Right forelimb (tissue), 1 donor: ENCODE results near the gene KRT78.

Experiments
- DNase-seq: peaks from one replicate; pipeline ENCODE4 v3.0.0-alpha.2; 2018

KRT78 gene

DNA sequence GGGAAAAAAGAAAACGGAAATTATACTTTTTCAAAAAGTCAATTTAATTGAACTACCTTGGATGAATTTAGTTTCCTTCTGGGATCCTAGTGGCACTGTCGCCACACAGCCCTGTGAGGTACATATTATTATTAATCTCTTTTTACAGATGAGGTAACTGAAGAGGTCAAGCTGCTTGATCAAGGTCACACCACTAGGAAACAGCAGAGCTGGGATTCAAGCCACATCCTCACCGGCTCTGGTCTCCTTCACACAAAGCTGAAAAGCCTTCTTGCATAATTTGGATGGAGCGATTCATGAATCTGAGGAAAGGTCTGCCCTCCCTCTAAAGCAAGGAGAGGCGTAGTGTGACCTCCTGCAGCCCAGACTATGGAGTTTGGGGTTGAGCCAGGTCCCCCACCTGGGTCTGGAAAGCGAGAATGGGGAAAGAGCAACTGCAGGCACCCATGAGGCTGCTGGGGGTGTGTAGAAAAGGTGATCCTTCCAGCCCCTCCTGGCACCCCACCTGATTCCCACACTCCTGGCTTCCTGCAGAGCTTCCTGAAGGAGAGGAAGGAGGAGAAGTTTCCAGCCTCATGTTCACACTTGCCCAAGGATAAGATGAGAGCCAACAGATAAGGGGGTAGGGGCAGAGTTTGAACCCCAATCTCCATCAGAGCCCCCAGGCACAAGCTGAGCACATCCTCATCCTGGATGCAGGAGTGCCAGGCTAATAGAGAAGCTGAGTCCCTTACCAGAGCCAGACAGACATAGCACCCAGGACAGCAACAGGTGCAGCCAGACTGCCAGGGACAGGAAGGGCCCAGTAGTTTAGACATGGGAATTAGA is 10.8 kb downstream of the KRT78 start:
- DNase-seq = no peak

DNA sequence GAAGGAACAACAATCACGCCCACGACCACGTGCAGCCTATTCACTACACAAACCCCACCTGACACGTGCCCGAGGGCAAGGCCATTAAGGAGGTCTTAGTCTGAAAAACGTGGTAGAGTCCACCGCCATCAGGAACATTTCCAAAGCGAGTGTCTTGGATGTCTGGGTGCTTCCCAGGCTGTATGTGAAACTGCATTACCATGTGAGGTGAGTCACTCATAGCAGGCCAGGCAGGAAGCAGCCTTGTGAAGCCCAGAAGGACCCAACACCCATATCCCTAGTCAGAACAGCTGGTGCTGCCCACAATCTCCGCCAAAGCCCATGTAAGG is 11.4 kb downstream of the KRT78 start:
- no peak for DNase-seq

GRCh38 chr12:52836491-52837412 is 12.0 kb downstream of the KRT78 start:
- no peak for DNase-seq

DNA sequence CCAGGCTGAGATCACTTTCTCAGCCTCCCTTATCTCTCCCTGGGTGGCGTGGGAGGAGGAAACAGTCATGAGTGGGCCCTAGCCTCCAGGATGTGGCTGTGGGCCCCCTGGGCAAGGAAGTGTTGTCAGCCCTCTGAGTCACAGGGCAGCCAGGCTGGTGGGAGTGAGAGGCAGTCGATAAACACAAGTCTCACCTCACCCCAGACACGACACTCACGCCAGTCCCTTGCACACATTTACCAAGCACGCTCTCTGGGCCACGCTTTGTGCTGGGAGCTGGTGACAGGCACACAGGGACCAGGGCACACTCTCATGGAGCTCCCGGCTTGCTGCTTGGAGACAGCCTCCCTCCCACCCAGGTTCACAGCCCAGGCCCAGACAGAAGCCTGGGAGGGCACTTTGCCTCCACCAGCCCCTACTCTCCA is 12.7 kb downstream of the KRT78 start:
- no peak for DNase-seq

DNA sequence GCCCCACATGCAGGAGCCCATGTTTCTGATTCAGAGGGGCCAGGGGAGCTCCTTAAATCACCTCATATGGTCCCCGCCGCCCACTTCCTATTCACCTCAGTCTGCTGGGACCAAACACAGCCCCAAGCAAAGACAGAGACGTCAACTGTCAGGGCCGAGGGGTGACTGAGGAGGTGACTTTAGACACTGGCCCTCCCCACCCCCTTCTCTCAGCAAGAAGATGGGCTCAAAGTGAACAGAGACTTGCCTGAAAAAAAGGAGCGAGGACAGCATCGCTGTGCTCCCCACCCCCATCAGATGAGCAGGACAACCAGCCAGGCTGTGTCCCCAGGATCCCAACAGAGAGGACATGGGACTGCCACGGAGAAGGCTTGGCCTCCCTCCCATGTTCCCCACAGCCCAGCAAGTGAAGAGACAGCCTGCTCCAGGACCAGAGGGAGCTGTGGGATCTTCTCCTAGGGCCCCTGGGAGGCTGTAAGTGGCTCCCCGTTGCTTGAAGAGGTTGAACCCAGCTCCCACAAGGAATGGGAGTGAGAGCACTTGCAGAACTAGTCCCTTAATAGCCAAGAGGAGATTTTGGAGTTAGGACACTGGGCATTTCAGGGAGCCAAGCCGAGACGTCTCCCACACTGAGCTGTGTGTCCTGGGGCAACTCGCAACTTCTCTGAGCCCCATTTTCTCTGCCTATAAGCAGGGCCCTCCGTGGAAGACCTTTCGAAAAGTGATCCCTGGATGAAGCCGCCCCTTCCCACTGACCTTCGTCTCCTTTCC is 13.3 kb downstream of the KRT78 start:
- DNase-seq = no peak

- no peak for DNase-seq
These were observed 14.1 kb downstream of the KRT78 start for GRCh38 chr12:52834727-52835001.

- no peak for DNase-seq
These were observed 14.7 kb downstream of the KRT78 start, which contains the start of gene KRT79 for GRCh38 chr12:52833922-52834726. Gene KRT79 (minus strand): TSS chr12:52834311. CDS start chr12:52834260, 51 bp downstream.

GRCh38 chr12:52832985-52833905 is 15.5 kb downstream of the KRT78 start:
- DNase-seq = no peak

DNA sequence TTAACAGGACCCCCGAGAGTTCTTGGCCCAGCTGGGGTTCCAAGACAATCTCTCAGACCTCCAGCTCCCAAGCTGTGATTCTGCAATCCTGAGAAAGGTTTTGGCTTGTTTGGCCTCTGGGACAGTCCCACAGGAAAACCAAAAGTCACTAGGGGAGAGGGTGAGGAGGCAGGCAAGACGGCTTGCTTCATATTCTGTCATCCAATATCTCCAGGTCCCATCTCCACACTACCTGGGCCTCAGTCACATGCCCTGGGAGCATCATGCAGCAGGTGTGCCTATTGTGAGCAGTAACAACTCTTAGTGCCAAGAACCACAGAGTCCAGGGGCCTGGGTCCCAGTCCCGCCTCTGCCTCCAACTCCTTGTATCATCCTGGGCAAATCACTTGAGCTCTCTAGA is 16.3 kb downstream of the KRT78 start:
- no peak for DNase-seq

DNA sequence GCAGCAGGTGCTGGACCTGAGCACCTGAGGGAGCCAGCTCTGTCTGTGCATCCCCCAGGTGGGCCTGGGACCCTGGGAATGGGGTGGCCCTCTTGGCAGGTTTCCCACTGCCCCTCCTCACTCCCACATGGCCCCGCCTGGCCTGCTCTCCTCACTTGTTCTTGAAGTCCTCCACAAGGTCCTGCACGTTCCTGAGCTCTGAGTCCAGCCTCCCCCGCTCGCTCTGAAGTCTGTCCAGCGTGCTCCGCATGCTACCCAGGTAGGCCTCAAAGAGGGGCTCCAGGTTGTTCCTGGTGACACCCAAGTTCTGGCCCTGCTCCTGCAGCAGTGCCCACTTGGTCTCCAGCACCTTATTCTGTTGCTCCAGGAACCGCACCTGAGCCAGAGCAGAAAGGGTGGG is 17.5 kb downstream of the KRT78 start:
- no peak for DNase-seq

GRCh38 chr12:52829986-52830770 is 18.6 kb downstream of the KRT78 start:
- DNase-seq = no peak

- DNase-seq = no peak
These were observed 20.2 kb downstream of the KRT78 start for GRCh38 chr12:52828591-52829021.

- DNase-seq = no peak
These were observed 20.6 kb downstream of the KRT78 start for GRCh38 chr12:52828156-52828555.

DNA sequence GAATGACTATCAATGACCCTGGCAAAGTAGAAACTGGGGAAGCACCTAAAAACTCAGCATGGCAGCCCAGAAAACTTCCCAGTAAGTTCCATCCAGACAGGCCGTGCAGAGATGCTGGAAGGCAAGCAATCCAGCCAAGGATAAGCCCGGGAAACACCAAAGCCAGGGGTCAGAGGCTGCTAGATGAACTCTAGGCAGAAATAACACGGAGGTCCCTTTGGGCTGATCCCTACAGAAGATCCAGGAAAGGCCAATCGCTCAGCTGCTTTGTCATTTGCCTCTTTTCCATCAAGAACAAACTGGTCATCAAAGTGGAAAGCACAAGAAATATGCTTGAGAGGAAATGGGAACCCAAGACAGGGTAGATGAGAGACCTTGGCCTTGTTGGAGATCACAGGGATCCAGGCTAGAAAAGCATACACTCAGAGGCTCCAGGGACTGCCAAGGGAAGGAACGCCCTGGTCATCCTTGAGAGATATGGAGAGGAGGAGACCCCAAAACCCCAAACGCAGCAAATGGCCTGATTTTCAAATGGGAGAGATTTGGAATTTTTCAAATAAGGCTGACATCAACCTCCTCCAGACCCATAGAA is 21.2 kb downstream of the KRT78 start:
- no peak for DNase-seq

- DNase-seq = no peak
These were observed 21.9 kb downstream of the KRT78 start for GRCh38 chr12:52826611-52827498.

DNA sequence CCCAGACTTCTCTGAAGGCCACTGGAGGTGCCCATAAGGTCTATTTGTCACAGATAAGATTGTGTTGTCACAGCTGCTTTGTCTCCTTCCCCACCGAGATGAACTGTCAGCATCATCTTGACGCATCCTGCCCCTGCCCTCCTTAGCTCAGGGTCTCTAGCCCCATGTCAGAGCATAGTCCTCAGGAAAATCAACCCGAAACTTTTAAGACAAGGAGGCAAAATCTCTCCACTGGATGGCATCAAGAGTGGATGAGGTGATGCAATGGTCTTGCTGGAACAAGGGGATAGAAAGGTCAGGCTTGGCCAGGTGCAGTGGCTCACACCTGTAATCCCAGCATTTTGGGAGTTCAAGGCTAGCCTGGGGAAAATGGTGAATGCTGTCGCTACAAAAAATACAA is 22.8 kb downstream of the KRT78 start:
- DNase-seq = no peak

DNA sequence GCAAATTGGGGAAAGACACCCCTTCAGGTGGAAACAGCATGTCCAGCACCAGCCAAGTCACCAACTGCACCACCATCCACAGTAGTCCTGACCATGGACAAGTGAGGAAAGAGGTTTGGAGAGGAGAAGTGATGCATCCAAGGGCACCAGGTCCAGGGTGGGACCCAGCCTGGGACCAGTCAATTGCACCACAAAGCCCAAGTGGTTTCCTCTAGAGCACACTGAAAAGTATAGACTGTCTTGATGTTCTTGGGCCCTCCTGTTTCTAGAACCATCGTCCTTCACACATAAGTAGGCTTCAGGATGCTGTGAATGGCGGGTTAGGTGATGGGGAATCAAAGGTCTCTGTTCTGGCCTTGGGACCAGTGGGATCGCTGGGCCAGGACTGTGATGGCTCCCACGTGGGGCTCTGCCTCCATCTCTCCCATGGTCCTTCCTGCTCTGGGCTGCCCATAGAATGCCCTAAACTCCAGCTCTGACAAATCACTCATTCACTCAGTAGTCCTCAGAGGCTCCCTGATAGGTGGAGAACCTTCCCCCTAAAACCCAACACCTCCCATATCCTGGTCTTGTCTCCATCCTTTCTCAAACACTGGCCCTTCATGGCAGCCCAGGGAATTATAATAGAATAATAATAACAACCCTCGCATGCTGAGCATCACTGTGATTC is 23.9 kb downstream of the KRT78 start:
- no peak for DNase-seq

DNA sequence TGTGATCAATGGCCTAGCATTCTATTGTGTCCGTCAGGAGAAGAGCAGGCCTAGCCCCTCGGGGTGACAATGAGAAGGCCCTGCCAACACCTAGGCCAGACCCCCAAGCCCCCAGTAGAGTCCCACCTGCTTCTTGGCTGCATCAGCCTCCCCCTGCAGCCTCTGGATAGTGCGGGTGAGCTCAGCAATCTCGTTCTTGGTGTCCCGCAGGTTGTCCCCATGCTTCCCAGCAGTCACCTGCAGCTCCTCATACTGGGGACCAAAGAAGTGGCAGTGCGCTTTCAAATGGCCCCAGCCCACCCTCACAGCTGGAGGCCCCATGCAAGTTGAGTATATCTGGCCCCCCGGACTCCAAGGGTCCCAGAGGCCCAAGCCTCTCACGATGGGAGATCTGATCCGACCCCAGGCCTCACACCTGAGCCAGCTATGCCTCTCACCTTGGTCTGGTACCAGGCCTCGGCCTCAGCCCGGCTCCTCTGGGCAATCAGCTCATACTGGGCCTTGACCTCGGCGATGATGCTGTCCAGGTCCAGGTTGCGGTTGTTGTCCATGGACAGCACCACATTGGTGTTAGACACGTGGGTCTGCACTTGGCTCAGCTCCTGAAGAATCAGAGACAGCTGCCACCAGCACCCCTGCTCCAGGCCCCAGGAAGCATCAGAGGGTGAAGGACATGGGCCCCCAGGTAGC is 24.9 kb downstream of the KRT78 start:
- no peak for DNase-seq
